ENCODE measurements around the gene CLCN4.

- TF ChIP-seq POLR2A (IDR thresholded peaks at IDR 0.05; ENCODE audit: low read length) (no peak), GATA1 (IDR thresholded peaks at IDR 0.05; ENCODE audit: low read depth, low read length) (no peak)
These were observed 1.7 kb downstream of the CLCN4 start for GRCh38 chrX:10158279-10159144.

Data from erythroblast (primary cell).